GM12875 (cell line): ENCODE results near the gene EPX.

Source experiments
- H3K4me3 ChIP-seq: one replicate; pipeline ENCODE4 v1.5.1; 2011; ENCODE audit warnings: low read depth, low read length, control low read depth
- TF ChIP-seq, protein P1 (sequence below): IDR thresholded peaks from 2 replicates; pipeline ENCODE4 v1.5.1; 2011; ENCODE audit warnings: low read depth, mild to moderate bottlenecking, control low read depth, inconsistent platforms, low read length, moderate library complexity, borderline replicate concordance; ENCODE audit not compliant: insufficient read depth

Gene EPX

DNA sequence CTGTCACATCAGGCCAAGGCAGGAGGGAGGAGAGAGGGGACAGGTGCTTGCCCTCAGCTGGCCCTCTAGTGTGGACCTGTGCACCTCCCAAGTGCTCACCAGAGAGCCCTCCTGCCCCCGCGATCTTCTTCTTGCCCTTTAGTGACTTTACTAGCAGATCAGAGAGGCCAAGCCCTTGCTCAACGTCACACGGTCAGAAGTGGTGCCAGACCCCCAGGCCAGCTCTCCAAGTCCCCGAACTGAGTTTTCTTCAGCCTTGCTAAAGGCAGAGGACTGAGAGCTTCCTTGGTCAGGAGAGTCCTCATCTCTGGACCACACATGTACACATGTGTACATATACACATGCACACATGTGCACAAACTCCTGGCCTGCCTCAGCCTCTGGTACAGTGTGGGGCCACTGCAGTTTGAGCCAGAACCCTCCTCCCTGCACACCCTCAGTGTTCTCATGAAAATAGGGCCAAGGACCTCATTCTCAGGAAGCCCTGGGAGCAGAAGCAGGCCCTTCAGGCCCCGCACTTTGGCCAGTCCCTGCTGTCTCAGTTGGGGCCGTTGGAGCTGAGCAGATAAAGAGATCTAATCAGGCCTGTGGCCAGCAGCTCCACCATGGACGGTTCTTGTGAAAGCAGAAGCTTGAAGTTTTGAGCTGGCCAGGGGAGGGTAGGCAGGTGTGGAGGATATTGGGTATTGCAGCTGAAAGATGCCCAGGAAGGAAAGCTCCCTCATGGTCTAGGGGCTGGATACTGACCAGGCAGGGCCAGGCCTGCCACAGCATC lies 7.4 kb upstream of the EPX start:
- H3K4me3 ChIP-seq = no peak overlapping the region

DNA sequence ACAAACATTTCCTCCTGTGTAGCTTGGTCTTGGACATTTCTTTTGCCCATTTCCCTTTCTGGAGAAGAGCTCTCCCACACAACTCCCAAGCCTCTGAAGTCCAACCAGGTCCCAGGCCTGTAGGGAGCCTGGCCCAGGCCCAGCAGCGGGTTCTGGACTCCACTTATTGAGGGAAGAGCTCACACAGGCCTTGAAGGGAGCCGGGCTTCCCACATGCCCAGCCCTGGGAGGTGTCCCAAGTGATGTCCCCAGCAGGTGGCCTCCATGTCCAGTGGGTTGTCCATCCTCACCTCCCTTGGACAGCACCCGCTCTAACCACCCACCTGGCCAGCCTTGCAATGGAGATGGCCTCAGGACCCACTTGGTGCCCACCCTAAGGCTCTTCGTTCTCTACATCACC lies 5.9 kb upstream of the EPX start:
- H3K4me3 ChIP-seq = no peak overlapping the region
- TF ChIP-seq, protein P1, sequence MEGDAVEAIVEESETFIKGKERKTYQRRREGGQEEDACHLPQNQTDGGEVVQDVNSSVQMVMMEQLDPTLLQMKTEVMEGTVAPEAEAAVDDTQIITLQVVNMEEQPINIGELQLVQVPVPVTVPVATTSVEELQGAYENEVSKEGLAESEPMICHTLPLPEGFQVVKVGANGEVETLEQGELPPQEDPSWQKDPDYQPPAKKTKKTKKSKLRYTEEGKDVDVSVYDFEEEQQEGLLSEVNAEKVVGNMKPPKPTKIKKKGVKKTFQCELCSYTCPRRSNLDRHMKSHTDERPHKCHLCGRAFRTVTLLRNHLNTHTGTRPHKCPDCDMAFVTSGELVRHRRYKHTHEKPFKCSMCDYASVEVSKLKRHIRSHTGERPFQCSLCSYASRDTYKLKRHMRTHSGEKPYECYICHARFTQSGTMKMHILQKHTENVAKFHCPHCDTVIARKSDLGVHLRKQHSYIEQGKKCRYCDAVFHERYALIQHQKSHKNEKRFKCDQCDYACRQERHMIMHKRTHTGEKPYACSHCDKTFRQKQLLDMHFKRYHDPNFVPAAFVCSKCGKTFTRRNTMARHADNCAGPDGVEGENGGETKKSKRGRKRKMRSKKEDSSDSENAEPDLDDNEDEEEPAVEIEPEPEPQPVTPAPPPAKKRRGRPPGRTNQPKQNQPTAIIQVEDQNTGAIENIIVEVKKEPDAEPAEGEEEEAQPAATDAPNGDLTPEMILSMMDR = no peak

More for the DNA sequence above, 7.4 kb upstream of the EPX start:
- TF ChIP-seq, protein P1 = no peak

DNA sequence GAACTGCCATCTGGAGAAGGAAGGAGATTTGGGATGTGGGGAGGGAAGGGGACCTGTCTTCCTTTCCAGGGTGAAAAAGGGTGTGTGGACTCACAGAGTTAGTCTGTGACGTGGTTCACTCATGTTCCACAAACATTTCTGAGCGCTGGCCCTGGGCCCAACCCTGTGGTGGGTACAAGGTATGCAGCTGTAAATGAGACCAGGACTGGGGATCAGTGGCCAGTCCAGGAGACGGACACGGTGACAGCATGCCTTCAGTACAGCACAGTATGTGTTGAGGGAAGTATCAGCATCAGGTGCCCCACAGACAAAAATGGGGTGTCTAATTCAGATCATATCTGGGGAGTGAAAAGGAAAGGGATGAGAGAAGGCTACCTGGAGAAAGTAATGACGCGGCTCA lies 5.5 kb upstream of the EPX start:
- TF ChIP-seq, protein P1 = no peak
- no peak overlapping the region for H3K4me3 ChIP-seq

DNA sequence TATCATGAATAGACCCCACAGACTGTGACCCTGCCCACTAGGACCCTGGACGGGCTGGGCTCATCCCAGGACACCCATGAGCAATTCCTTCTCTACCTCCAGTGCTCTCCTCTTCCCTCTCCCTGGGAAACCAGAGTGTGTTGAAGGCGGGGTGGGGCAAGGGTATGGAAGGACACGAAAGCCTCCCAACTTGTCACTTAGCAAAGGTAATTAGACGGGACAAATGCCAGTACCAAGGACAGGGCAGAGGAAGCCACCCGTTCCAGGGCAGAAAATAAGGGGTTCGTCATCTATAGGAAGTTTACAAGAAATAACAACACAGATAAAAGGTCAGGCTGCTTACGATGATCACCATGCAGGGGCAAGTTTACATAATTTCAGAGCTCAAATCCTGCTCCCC lies 4.9 kb upstream of the EPX start:
- TF ChIP-seq, protein P1 = no peak
- no peak overlapping the region for H3K4me3 ChIP-seq

DNA sequence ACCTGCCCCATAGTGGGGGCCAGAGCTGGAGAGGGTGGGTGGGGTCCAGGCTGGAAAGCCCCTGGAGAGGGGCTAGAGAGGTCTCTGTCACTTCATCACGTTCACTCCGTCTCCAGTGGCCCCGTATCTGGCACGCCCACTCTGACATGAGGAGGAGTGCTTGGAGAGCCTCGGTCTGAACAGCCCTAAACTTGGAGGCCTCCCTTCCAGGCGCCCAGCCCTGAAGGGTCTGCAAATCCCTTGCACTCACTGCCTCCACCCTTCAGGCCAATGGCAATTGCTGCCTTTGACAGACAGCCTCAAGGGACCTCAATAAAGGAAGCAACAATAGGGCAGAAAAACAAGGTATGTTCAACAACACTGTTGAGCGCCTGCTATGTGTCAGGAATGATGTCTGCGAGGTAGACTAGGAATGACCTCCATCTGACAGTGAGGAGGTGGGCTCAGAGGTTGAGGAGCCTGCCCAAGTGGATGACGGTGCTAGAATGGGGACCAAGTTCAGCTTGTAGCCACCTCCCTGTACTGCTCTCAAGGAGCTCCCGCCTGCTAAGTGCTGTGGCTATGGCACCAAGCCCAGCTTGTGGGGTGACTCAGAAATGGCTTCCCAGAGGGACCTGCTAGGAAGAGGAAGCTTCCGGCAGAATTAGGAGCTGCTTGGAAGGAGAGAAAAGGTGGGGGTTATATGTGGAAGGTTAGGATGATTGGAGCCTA lies 2.9 kb upstream of the EPX start:
- no peak overlapping the region for H3K4me3 ChIP-seq
- TF ChIP-seq, protein P1 = no peak

DNA sequence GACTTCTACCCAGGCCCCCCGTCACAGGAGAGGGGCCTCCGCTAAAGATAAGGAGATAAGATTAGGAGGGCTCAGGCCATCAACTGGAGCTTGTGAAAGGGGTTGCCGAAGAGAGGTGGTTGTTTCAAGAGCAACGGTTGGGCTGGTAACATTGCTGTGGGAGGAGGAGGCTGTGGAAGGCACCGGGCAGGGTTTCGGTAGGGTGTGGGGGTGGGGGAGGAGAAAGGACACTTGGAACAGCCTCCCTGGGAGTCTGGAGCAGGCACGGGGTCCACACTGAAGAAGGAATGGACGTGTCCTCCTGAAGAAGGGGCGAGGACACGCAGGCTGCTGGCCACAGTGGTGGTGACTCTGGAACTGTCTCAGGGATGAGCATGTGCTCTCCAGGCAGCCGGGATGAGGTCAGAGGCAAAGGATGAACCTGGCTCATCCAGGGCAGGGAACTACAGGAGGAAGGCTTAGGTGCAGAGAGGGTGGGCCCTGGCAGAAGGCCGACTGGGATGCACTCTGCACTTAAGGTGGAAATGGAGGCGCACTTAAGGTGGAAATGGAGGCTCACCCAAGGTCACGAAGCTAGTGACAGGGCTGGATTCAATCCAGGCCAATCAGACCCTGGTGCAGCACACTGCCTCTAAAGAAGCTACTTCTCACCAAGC lies 1.2 kb upstream of the EPX start:
- H3K4me3 ChIP-seq = no peak overlapping the region
- TF ChIP-seq, protein P1 = no peak
